CD14-positive monocyte (primary cell): ENCODE results near the gene SGSH. TPM values are rescaled to one million over a fixed set of nuclear protein-coding genes. Genes with fewer than 3 reads are reported as not detected.

Experiments
- DNase-seq, 3 donors: peaks; one replicate each; pipeline ENCODE4 v3.0.0-alpha.2; 2011 to 2022
- H2AFZ ChIP-seq: 2 replicates; pipeline ENCODE4 v1.6.0; 2012; ENCODE audit warnings: mild to moderate bottlenecking, low read depth, low read length, inconsistent platforms; ENCODE audit not compliant: insufficient read depth, poor library complexity, severe bottlenecking
- H3K27ac ChIP-seq, 2 donors: 1 replicate in 1 of 2; 2 replicates in 1 of 2; pipeline ENCODE4 v1.5.1; 2012 to 2013; ENCODE audit warnings: low read length in 2 of 2, control low read depth in 1 of 2, inconsistent platforms in 1 of 2, low read depth in 1 of 2, mild to moderate bottlenecking in 1 of 2
- H3K27me3 ChIP-seq, 2 donors: one replicate each; pipeline versions ENCODE4 v1.6.0 to v1.6.1; 2011 to 2013; ENCODE audit warnings: low read length in 2 of 2; ENCODE audit not compliant: control insufficient read depth in 2 of 2, insufficient read depth in 2 of 2
- H3K36me3 ChIP-seq, 2 donors: replicated peaks in 1 of 2; 1 replicate in 1 of 2; 2 replicates in 1 of 2; pipeline versions ENCODE4 v1.5.1 to v1.6.1; 2012 to 2013; ENCODE audit warnings: low read length in 2 of 2, control low read depth in 1 of 2, inconsistent platforms in 1 of 2, mild to moderate bottlenecking in 1 of 2; ENCODE audit not compliant: insufficient read depth in 2 of 2, control insufficient read depth in 1 of 2
- H3K4me1 ChIP-seq, 2 donors: 1 replicate in 1 of 2; 2 replicates in 1 of 2; pipeline versions ENCODE4 v1.5.1 to v1.6.1; 2012 to 2013; ENCODE audit warnings: low read length in 2 of 2, control low read depth in 1 of 2, inconsistent platforms in 1 of 2, mild to moderate bottlenecking in 1 of 2, moderate library complexity in 1 of 2; ENCODE audit not compliant: insufficient read depth in 2 of 2, control insufficient read depth in 1 of 2
- H3K4me2 ChIP-seq: replicated peaks from 2 replicates; pipeline ENCODE3; 2012; ENCODE audit warnings: low read length, moderate library complexity, mild to moderate bottlenecking; ENCODE audit not compliant: poor library complexity, severe bottlenecking; ENCODE audit errors: extremely low read depth
- H3K4me3 ChIP-seq, 3 experiments: fragments of 200-600 bp in 1 of 3; sonication (generic) in 1 of 3; replicated peaks in 1 of 3; 1 replicate in 2 of 3; 2 replicates in 1 of 3; pipeline ENCODE4 v1.5.1; 2011 to 2013; ENCODE audit warnings: low read length in 3 of 3, mild to moderate bottlenecking in 3 of 3, control low read depth in 2 of 3, low read depth in 2 of 3, inconsistent platforms in 1 of 3, moderate library complexity in 1 of 3
- H3K79me2 ChIP-seq: 2 replicates; pipeline ENCODE4 v1.6.0; 2012; ENCODE audit warnings: mild to moderate bottlenecking, control low read depth, inconsistent platforms, low read length, moderate library complexity; ENCODE audit not compliant: insufficient read depth
- H3K9ac ChIP-seq: 2 replicates; pipeline ENCODE4 v1.6.0; 2017; ENCODE audit warnings: low read length, mild to moderate bottlenecking; ENCODE audit not compliant: insufficient read depth, poor library complexity, severe bottlenecking
- H3K9me3 ChIP-seq, 2 donors: replicated peaks in 1 of 2; 1 replicate in 1 of 2; 2 replicates in 1 of 2; pipeline versions ENCODE4 v1.5.1 to v1.6.1; 2012 to 2013; ENCODE audit warnings: low read length in 2 of 2, control low read depth in 1 of 2; ENCODE audit not compliant: control insufficient read depth in 1 of 2, insufficient read depth in 1 of 2
- H4K20me1 ChIP-seq: 2 replicates; pipeline ENCODE4 v1.6.0; 2012; ENCODE audit warnings: mild to moderate bottlenecking, low read length, control low read depth, moderate library complexity; ENCODE audit not compliant: insufficient read depth
- H3K27ac Mint-ChIP-seq, 7 donors: one replicate each; pipeline ENCODE4 v1.8.0; 2020; ENCODE audit warnings: mild to moderate bottlenecking in 7 of 7, mixed read lengths in 7 of 7, moderate library complexity in 6 of 7, inconsistent platforms in 2 of 7
- H3K27me3 Mint-ChIP-seq, 3 donors: one replicate each; pipeline ENCODE4 v1.8.0; 2021 to 2022; ENCODE audit warnings: low read depth in 3 of 3, mild to moderate bottlenecking in 3 of 3, mixed read lengths in 3 of 3, moderate library complexity in 3 of 3, inconsistent platforms in 1 of 3
- H3K36me3 Mint-ChIP-seq, 2 donors: one replicate each; pipeline ENCODE4 v1.8.0; 2020; ENCODE audit warnings: mixed read lengths in 2 of 2, inconsistent platforms in 1 of 2, mild to moderate bottlenecking in 1 of 2
- H3K4me1 Mint-ChIP-seq: one replicate; pipeline ENCODE4 v1.8.0; 2020; ENCODE audit warnings: mild to moderate bottlenecking, mixed read lengths
- H3K4me3 Mint-ChIP-seq, 2 donors: one replicate each; pipeline ENCODE4 v1.8.0; 2020; ENCODE audit warnings: mild to moderate bottlenecking in 2 of 2, mixed read lengths in 2 of 2, moderate library complexity in 1 of 2
- H3K9me3 Mint-ChIP-seq, 7 donors: one replicate each; pipeline ENCODE4 v1.8.0; 2020 to 2022; ENCODE audit warnings: mixed read lengths in 7 of 7, mild to moderate bottlenecking in 6 of 7, moderate library complexity in 6 of 7, inconsistent platforms in 2 of 7
- CTCF ChIP-seq: fragments of 200-600 bp; IDR thresholded peaks from one replicate; pipeline ENCODE4 v1.8.0; 2022; ENCODE audit warnings: antibody characterized with exemption, mild to moderate bottlenecking
- WGBS: methylation state at CpG from one replicate; pipeline ENCODE4 v1.1.5; 2013; ENCODE audit warnings: missing lambda C conversion rate; ENCODE audit not compliant: insufficient coverage; 5-methylcytosine and 5-hydroxymethylcytosine counted together
- intact Hi-C, 2 donors: fragments of 100-400 bp; cut with micrococcal nuclease; formaldehyde crosslinking; loops; one replicate each; pipeline versions ENCODE4 v1.15.0 to v1.15.1; 2023
- polyA plus RNA-seq, 3 donors: library from polyadenylated mRNA; depleted of rRNA in 1 of 3; unstranded in 2 of 3; stranded (reverse) in 1 of 3; fragments of 300-500 nt in 2 of 3; fragments of >200 nt in 1 of 3; fragmentation: Illumina TruSeq in 2 of 3; gene quantifications; 1 replicate in 2 of 3; 2 replicates in 1 of 3; pipeline ENCODE4 v1.2.3, GENCODE V29; 2012 to 2021

Gene SGSH
- polyA plus RNA-seq, 3 donors: 21.1 to 193 (median 31.3) TPM

GRCh38 chr17:80265205-80266068 is 45.3 kb upstream of the SGSH start:
- peaks cover 48% of the 10 kb centered on the region for H3K4me1 Mint-ChIP-seq
- intact Hi-C loops: no loop called here
- H3K4me2 ChIP-seq: peak overlapping the region; percentile 100

More at GRCh38 chr17:80265205-80266068, 45.3 kb upstream of the SGSH start:
- H3K9me3 ChIP-seq: no peaks in the 10 kb centered on the region
- Mint-ChIP-seq H3K27me3 (peaks cover 0 to 4% (median 4%) of the 10 kb centered on the region in 3 donors), H3K9me3 (peaks cover 0 to 2% (median 0%) of the 10 kb centered on the region in 7 donors), H3K36me3 (peaks cover 16 to 19% of the 10 kb centered on the region in 2 donors), H3K27ac (peak overlapping the region in 4 of 7 donors; percentile 86 to 98 (median 92)), H3K4me3 (peak overlapping the region; percentile 88 to 99)
- peaks cover 81% of the 10 kb centered on the region for H4K20me1 ChIP-seq
- peaks cover 38 to 52% of the 10 kb centered on the region in 2 donors for H3K36me3 ChIP-seq
- peaks cover 95% of the 10 kb centered on the region for H3K79me2 ChIP-seq
- H3K4me1 ChIP-seq: peaks cover 33 to 52% of the 10 kb centered on the region in 2 donors
- no peak for DNase-seq
- peak overlapping the region; percentile 68 to 99 (median 74) for H3K4me3 ChIP-seq
- H3K9ac ChIP-seq: peak overlapping the region; percentile 75
- peak overlapping the region in 1 of 2 donors; percentile 94 for H3K27ac ChIP-seq
- H2AFZ ChIP-seq: no peak overlapping the region
- 97% methylated on average over 15 of the region's 17 CpGs for WGBS
- no peak for TF ChIP-seq CTCF
- H3K27me3 ChIP-seq: no peaks in the 10 kb centered on the region
